ENCODE measurements around the gene SEPTIN12. TPM values are rescaled to one million over a fixed set of nuclear protein-coding genes. Genes with fewer than 3 reads are reported as not detected.

SEPTIN12 gene
- total and polyA plus RNA-seq, 2 of the 4 experiments (the other 2 are of a cell fraction): not detected

Small RNAs within 50 kb of the gene (microRNA-seq; reads per million reads assigned to microRNA genes)
- gene RF00017 (ENCODE audit: insufficient read depth, insufficient read length): not detected

Small RNAs within 50 kb of the gene (small RNA-seq; reads per million reads assigned to genes)
- gene RF00017: 0 reads per million in 5 experiments

Other genes with a start within 250 kb of the SEPTIN12 start
- 4.2 and 4.8 TPM in 2 replicates for gene CDIP1, start 249.6 kb downstream of the SEPTIN12 start, total RNA-seq (2012; rRNA removed)
- 14.6 and 15.8 TPM in 2 replicates for gene CDIP1, start 249.6 kb downstream of the SEPTIN12 start, polyA plus RNA-seq (2012; rRNA removed)
- gene C16orf96, start 232.0 kb downstream of the SEPTIN12 start, total RNA-seq (2012; rRNA removed): not detected in 2 replicates
- not detected in 2 replicates for gene C16orf96, start 232.0 kb downstream of the SEPTIN12 start, polyA plus RNA-seq (2012; rRNA removed)
- gene UBALD1, start 173.5 kb downstream of the SEPTIN12 start, total RNA-seq (2012; rRNA removed): 1.3 and 1.9 TPM in 2 replicates
- gene UBALD1, start 173.5 kb downstream of the SEPTIN12 start, polyA plus RNA-seq (2012; rRNA removed): 14.5 and 20.5 TPM in 2 replicates
- gene MGRN1, start 163.5 kb downstream of the SEPTIN12 start, total RNA-seq (2012; rRNA removed): 11.7 and 13.9 TPM in 2 replicates
- 26.7 and 32.7 TPM in 2 replicates for gene MGRN1, start 163.5 kb downstream of the SEPTIN12 start, polyA plus RNA-seq (2012; rRNA removed)
- 22.9 and 28.3 TPM in 2 replicates for gene NUDT16L1, start 94.8 kb downstream of the SEPTIN12 start, total RNA-seq (2012; rRNA removed)
- 44.3 and 63.8 TPM in 2 replicates for gene NUDT16L1, start 94.8 kb downstream of the SEPTIN12 start, polyA plus RNA-seq (2012; rRNA removed)
- gene ANKS3, start 54.1 kb downstream of the SEPTIN12 start, total RNA-seq (2012; rRNA removed): 22.2 and 24.4 TPM in 2 replicates
- gene ANKS3, start 54.1 kb downstream of the SEPTIN12 start, polyA plus RNA-seq (2012; rRNA removed): 23.7 and 25.0 TPM in 2 replicates
- gene DNAAF8, start 53.8 kb downstream of the SEPTIN12 start, total RNA-seq (2012; rRNA removed): 0.54 and 0.56 TPM in 2 replicates
- gene DNAAF8, start 53.8 kb downstream of the SEPTIN12 start, polyA plus RNA-seq (2012; rRNA removed): 1.7 TPM in 2 replicates
- gene ZNF500, start 21.2 kb downstream of the SEPTIN12 start, total RNA-seq (2012; rRNA removed): 4.5 and 4.7 TPM in 2 replicates
- 5.9 and 7.3 TPM in 2 replicates for gene ZNF500, start 21.2 kb downstream of the SEPTIN12 start, polyA plus RNA-seq (2012; rRNA removed)
- gene SMIM22, start 7.0 kb upstream of the SEPTIN12 start, total RNA-seq (2012; rRNA removed): not detected in 2 replicates
- not detected in 2 replicates for gene SMIM22, start 7.0 kb upstream of the SEPTIN12 start, polyA plus RNA-seq (2012; rRNA removed)
- gene ROGDI, start 14.3 kb upstream of the SEPTIN12 start, total RNA-seq (2012; rRNA removed): 13.6 and 14.2 TPM in 2 replicates
- gene ROGDI, start 14.3 kb upstream of the SEPTIN12 start, polyA plus RNA-seq (2012; rRNA removed): 27.1 and 30.1 TPM in 2 replicates
- gene GLYR1, start 58.9 kb upstream of the SEPTIN12 start, total RNA-seq (2012; rRNA removed): 26.0 and 27.8 TPM in 2 replicates
- gene GLYR1, start 58.9 kb upstream of the SEPTIN12 start, polyA plus RNA-seq (2012; rRNA removed): 53.2 and 54.2 TPM in 2 replicates
- 5.7 and 7.8 TPM in 2 replicates for gene UBN1, start 59.1 kb upstream of the SEPTIN12 start, total RNA-seq (2012; rRNA removed)
- 12.9 and 16.3 TPM in 2 replicates for gene UBN1, start 59.1 kb upstream of the SEPTIN12 start, polyA plus RNA-seq (2012; rRNA removed)
- 0.28 and 0.36 TPM in 2 replicates for gene PPL, start 148.8 kb upstream of the SEPTIN12 start, total RNA-seq (2012; rRNA removed)
- gene PPL, start 148.8 kb upstream of the SEPTIN12 start, polyA plus RNA-seq (2012; rRNA removed): 0.19 and 0.34 TPM in 2 replicates
- gene SEC14L5, start 170.0 kb upstream of the SEPTIN12 start, total RNA-seq (2012; rRNA removed): not detected in 2 replicates
- gene SEC14L5, start 170.0 kb upstream of the SEPTIN12 start, polyA plus RNA-seq (2012; rRNA removed): 0.07 TPM in 1 of 2 replicates, not detected in the other
- gene NAGPA, start 245.6 kb upstream of the SEPTIN12 start, total RNA-seq (2012; rRNA removed): 5.3 and 6.5 TPM in 2 replicates
- 12.2 and 15.0 TPM in 2 replicates for gene NAGPA, start 245.6 kb upstream of the SEPTIN12 start, polyA plus RNA-seq (2012; rRNA removed)

Measured in IMR-90 (cell line).